Naive thymus-derived CD4-positive, alpha-beta T cell (primary cell): ENCODE measurements around the gene FAM117A. TPM values are rescaled to one million over a fixed set of nuclear protein-coding genes. Genes with fewer than 3 reads are reported as not detected.

Experiments
- ATAC-seq: fragments of 150-1000 bp; cut with Tn5 transposase; 2 replicates; pipeline ENCODE4 v1.10.0; 2021; ENCODE audit warnings: mild to moderate bottlenecking, moderate library complexity
- CTCF ChIA-PET: fragments of 350-600 bp; sonication (Branson Sonifier 250); formaldehyde crosslinking; loops from one replicate; lab custom pipeline; 2021; ENCODE audit warnings: antibody characterized with exemption; lab: Charles Lee
- POLR2A ChIA-PET: fragments of 350-600 bp; sonication (Branson Sonifier 250); formaldehyde crosslinking; loops from one replicate; lab custom pipeline; 2021; ENCODE audit warnings: antibody characterized with exemption, inconsistent platforms; lab: Charles Lee
- DNase-seq, 9 donors: peaks; one replicate each; pipeline versions ENCODE4 v3.0.0 to v3.0.0-alpha.2; 2020 to 2022; ENCODE audit warnings: mixed read lengths in 1 of 9
- H3K27ac ChIP-seq: one replicate; pipeline ENCODE4 v1.7.0; 2013; ENCODE audit warnings: mild to moderate bottlenecking, low read depth, low read length, moderate library complexity
- H3K27me3 ChIP-seq, 2 donors: one replicate each; pipeline ENCODE4 v1.7.0; 2013; ENCODE audit warnings: low read length in 2 of 2, mild to moderate bottlenecking in 2 of 2, moderate library complexity in 2 of 2; ENCODE audit not compliant: control insufficient read depth in 2 of 2, insufficient read depth in 2 of 2
- H3K36me3 ChIP-seq, 3 experiments: 1 replicate in 2 of 3; 2 replicates in 1 of 3; pipeline ENCODE4 v1.7.0; 2013; ENCODE audit warnings: low read length in 3 of 3, mild to moderate bottlenecking in 3 of 3, moderate library complexity in 1 of 3; ENCODE audit not compliant: insufficient read depth in 3 of 3, control insufficient read depth in 2 of 3
- H3K4me1 ChIP-seq, 2 donors: one replicate each; pipeline ENCODE4 v1.7.0; 2013; ENCODE audit warnings: low read length in 2 of 2, mild to moderate bottlenecking in 2 of 2, moderate library complexity in 1 of 2; ENCODE audit not compliant: control insufficient read depth in 2 of 2, insufficient read depth in 2 of 2
- H3K4me3 ChIP-seq: 2 replicates; pipeline ENCODE4 v1.7.0; 2013; ENCODE audit warnings: mild to moderate bottlenecking, low read length
- H3K9me3 ChIP-seq, 3 experiments: 1 replicate in 2 of 3; 2 replicates in 1 of 3; pipeline ENCODE4 v1.7.0; 2013; ENCODE audit warnings: low read length in 3 of 3; ENCODE audit not compliant: control insufficient read depth in 2 of 3
- H3K27ac Mint-ChIP-seq, 9 donors: one replicate each; pipeline ENCODE4 v1.8.0; 2020 to 2022; ENCODE audit warnings: mixed read lengths in 9 of 9, mild to moderate bottlenecking in 8 of 9, moderate library complexity in 5 of 9, inconsistent platforms in 2 of 9
- H3K27me3 Mint-ChIP-seq, 5 donors: one replicate each; pipeline ENCODE4 v1.8.0; 2021 to 2022; ENCODE audit warnings: mixed read lengths in 5 of 5, mild to moderate bottlenecking in 1 of 5
- H3K36me3 Mint-ChIP-seq, 5 donors: one replicate each; pipeline ENCODE4 v1.8.0; 2020 to 2022; ENCODE audit warnings: mixed read lengths in 5 of 5, mild to moderate bottlenecking in 3 of 5, inconsistent platforms in 1 of 5
- H3K4me1 Mint-ChIP-seq, 7 donors: one replicate each; pipeline ENCODE4 v1.8.0; 2020 to 2022; ENCODE audit warnings: mixed read lengths in 7 of 7, mild to moderate bottlenecking in 3 of 7, inconsistent platforms in 1 of 7
- H3K4me3 Mint-ChIP-seq, 10 donors: one replicate each; pipeline ENCODE4 v1.8.0; 2020 to 2022; ENCODE audit warnings: mild to moderate bottlenecking in 10 of 10, mixed read lengths in 10 of 10, moderate library complexity in 6 of 10, inconsistent platforms in 2 of 10
- H3K9me3 Mint-ChIP-seq, 11 donors: one replicate each; pipeline ENCODE4 v1.8.0; 2020 to 2022; ENCODE audit warnings: mixed read lengths in 11 of 11, mild to moderate bottlenecking in 4 of 11, inconsistent platforms in 1 of 11, moderate library complexity in 1 of 11
- intact Hi-C, 2 donors: fragments of 100-400 bp; cut with micrococcal nuclease; formaldehyde crosslinking; loops; one replicate each; pipeline ENCODE4 v1.15.1; 2023
- polyA plus RNA-seq, 2 donors: library from polyadenylated mRNA; unstranded; fragments of 300-500 nt; fragmentation: Illumina TruSeq; gene quantifications; one replicate each; pipeline ENCODE4 v1.2.3, GENCODE V29; 2021
- total RNA-seq, 6 experiments: library from RNA in 5 of 6; stranded (reverse) in 5 of 6; gene quantifications; 1 replicate in 5 of 6; 2 replicates in 1 of 6; pipeline ENCODE4 v1.2.3 and lab custom pipeline; 2021 to 2026

Gene FAM117A
- total and polyA plus RNA-seq, 7 experiments from 2014 or later, result 31.8 to 99.1 (median 58.5) TPM

GRCh38 chr17:49734515-49735490 lies 29.1 kb downstream of the FAM117A start:
- H3K9me3 Mint-ChIP-seq, result peaks cover 0 to 1% (median 0%) of the 10 kb centered on the region in 11 donors
- Histone ChIP-seq H3K4me3 (no peak overlapping the region), H3K27me3 (no peaks in the 10 kb centered on the region), H3K4me1 (peaks cover 40 to 42% of the 10 kb centered on the region in 2 donors), H3K27ac (no peak overlapping the region), H3K9me3 (no peaks in the 10 kb centered on the region), H3K36me3 (peaks cover 0 to 25% (median 12%) of the 10 kb centered on the region in 3 experiments)
- peak overlapping the region in 1 of 10 donors; percentile 20 for H3K4me3 Mint-ChIP-seq
- CTCF ChIA-PET, result interaction anchor here (0.6 kb wide), 1 partner anchor 34 kb away, joined by 4 read pairs; no protein-coding TSS in a partner anchor
- H3K4me1 Mint-ChIP-seq, result peaks cover 49 to 88% (median 76%) of the 10 kb centered on the region in 7 donors
- peaks cover 15 to 27% (median 19%) of the 10 kb centered on the region in 5 donors for H3K36me3 Mint-ChIP-seq
- ATAC-seq (no peak), DNase-seq (no peak)
- POLR2A ChIA-PET, result interaction anchor here (0.7 to 2.3 kb wide), 3 partner anchors 14 to 26 kb away, joined by 3 to 13 read pairs (median 8); partner anchors contain the start of gene SLC35B1
- H3K27me3 Mint-ChIP-seq, result no peaks in the 10 kb centered on the region
- H3K27ac Mint-ChIP-seq, result peak overlapping the region in 8 of 9 donors; percentile 46 to 100 (median 88)
- intact Hi-C loops, result loop anchor here in 1 of 2 donors (5.0 kb wide), 1 partner anchor 1998 kb away; no protein-coding TSS in a partner anchor

GRCh38 chr17:49731435-49731831 lies 32.5 kb downstream of the FAM117A start:
- Histone ChIP-seq H3K9me3 (no peaks in the 10 kb centered on the region), H3K36me3 (peaks cover 0 to 47% (median 12%) of the 10 kb centered on the region in 3 experiments), H3K27me3 (no peaks in the 10 kb centered on the region), H3K4me1 (peaks cover 21 to 28% of the 10 kb centered on the region in 2 donors), H3K27ac (no peak overlapping the region), H3K4me3 (no peak overlapping the region)
- ATAC-seq (no peak), DNase-seq (no peak)
- H3K9me3 Mint-ChIP-seq, result no peaks in the 10 kb centered on the region
- peak overlapping the region in 4 of 9 donors; percentile 7 to 52 (median 36) for H3K27ac Mint-ChIP-seq
- POLR2A ChIA-PET, result interaction anchor here (0.6 to 2.0 kb wide), 7 partner anchors 7 to 36 kb away, joined by 3 to 7 read pairs (median 3); partner anchors contain the start of gene FAM117A
- H3K36me3 Mint-ChIP-seq, result peaks cover 15 to 31% (median 29%) of the 10 kb centered on the region in 5 donors
- no peaks in the 10 kb centered on the region for H3K27me3 Mint-ChIP-seq
- intact Hi-C loops, result loop anchor here in 1 of 2 donors (5.0 kb wide), 1 partner anchor 1994 kb away; no protein-coding TSS in a partner anchor
- H3K4me3 Mint-ChIP-seq, result peak overlapping the region in 1 of 10 donors; percentile 12
- peaks cover 35 to 78% (median 60%) of the 10 kb centered on the region in 7 donors for H3K4me1 Mint-ChIP-seq
- CTCF ChIA-PET, result interaction anchor here (0.7 to 1.3 kb wide), 4 partner anchors 22 to 33 kb away, joined by 3 to 5 read pairs (median 4); no protein-coding TSS in a partner anchor

- no peak overlapping the region for H3K4me3 ChIP-seq
- Mint-ChIP-seq H3K4me1 (peaks cover 33 to 73% (median 57%) of the 10 kb centered on the region in 7 donors), H3K27me3 (no peaks in the 10 kb centered on the region), H3K9me3 (no peaks in the 10 kb centered on the region), H3K27ac (peak overlapping the region in 5 of 9 donors; percentile 23 to 73 (median 52)), H3K36me3 (peaks cover 15 to 34% (median 29%) of the 10 kb centered on the region in 5 donors), H3K4me3 (peak overlapping the region in 2 of 10 donors; percentile 12 to 16)
- peaks cover 21 to 25% of the 10 kb centered on the region in 2 donors for H3K4me1 ChIP-seq
- ATAC-seq (no peak), DNase-seq (no peak)
- POLR2A ChIA-PET, result interaction anchor here (0.6 to 2.0 kb wide), 9 partner anchors 11 to 57 kb away, joined by 3 to 7 read pairs (median 4); partner anchors contain the start of genes FAM117A and KAT7
- H3K36me3 ChIP-seq, result peaks cover 3 to 50% (median 12%) of the 10 kb centered on the region in 3 experiments
- CTCF ChIA-PET, result interaction anchor here (0.7 to 1.3 kb wide), 3 partner anchors 21 to 32 kb away, joined by 3 to 5 read pairs (median 4); no protein-coding TSS in a partner anchor
- intact Hi-C loops, result loop anchor here in 1 of 2 donors (5.0 kb wide), 1 partner anchor 1994 kb away; no protein-coding TSS in a partner anchor
- H3K27ac ChIP-seq, result peak overlapping the region; percentile 23
- no peaks in the 10 kb centered on the region for H3K27me3 ChIP-seq
- H3K9me3 ChIP-seq, result no peaks in the 10 kb centered on the region
Observed at GRCh38 chr17:49730785-49731434, 33.0 kb downstream of the FAM117A start.

GRCh38 chr17:49730078-49730784 lies 33.7 kb downstream of the FAM117A start:
- peaks cover 35 to 71% (median 56%) of the 10 kb centered on the region in 7 donors for H3K4me1 Mint-ChIP-seq
- peaks cover 0 to 3% (median 0%) of the 10 kb centered on the region in 11 donors for H3K9me3 Mint-ChIP-seq
- intact Hi-C loops, result loop anchor here in 1 of 2 donors (5.0 kb wide), 1 partner anchor 1993 kb away; no protein-coding TSS in a partner anchor
- Histone ChIP-seq H3K4me3 (no peak overlapping the region), H3K9me3 (no peaks in the 10 kb centered on the region), H3K27me3 (no peaks in the 10 kb centered on the region), H3K36me3 (peaks cover 8 to 57% (median 13%) of the 10 kb centered on the region in 3 experiments), H3K4me1 (peaks cover 21 to 27% of the 10 kb centered on the region in 2 donors), H3K27ac (peak overlapping the region; percentile 23)
- H3K27ac Mint-ChIP-seq, result peak overlapping the region in 3 of 9 donors; percentile 38 to 84 (median 52)
- CTCF ChIA-PET, result no interaction called here
- POLR2A ChIA-PET, result interaction anchor here (0.5 to 1.9 kb wide), 9 partner anchors 12 to 59 kb away, joined by 3 to 6 read pairs (median 3); partner anchors contain the start of genes FAM117A, KAT7 and SLC35B1
- DNase-seq (no peak), ATAC-seq (no peak)
- no peaks in the 10 kb centered on the region for H3K27me3 Mint-ChIP-seq
- no peak overlapping the region for H3K4me3 Mint-ChIP-seq
- H3K36me3 Mint-ChIP-seq, result peaks cover 19 to 39% (median 36%) of the 10 kb centered on the region in 5 donors

- CTCF ChIA-PET, result interaction anchor here (0.6 kb wide), 1 partner anchor 530 kb away, joined by 3 read pairs; no protein-coding TSS in a partner anchor
Observed at GRCh38 chr17:49729069-49729468, 34.9 kb downstream of the FAM117A start.

More at GRCh38 chr17:49729069-49729468, 34.9 kb downstream of the FAM117A start:
- peak overlapping the region in 4 of 10 donors; percentile 20 to 50 (median 40) for H3K4me3 Mint-ChIP-seq
- Histone ChIP-seq H3K4me3 (no peak overlapping the region), H3K27me3 (no peaks in the 10 kb centered on the region), H3K4me1 (peaks cover 21 to 31% of the 10 kb centered on the region in 2 donors), H3K36me3 (peaks cover 8 to 64% (median 17%) of the 10 kb centered on the region in 3 experiments), H3K27ac (no peak overlapping the region), H3K9me3 (no peaks in the 10 kb centered on the region)
- H3K9me3 Mint-ChIP-seq, result peaks cover 0 to 4% (median 0%) of the 10 kb centered on the region in 11 donors
- POLR2A ChIA-PET, result interaction anchor here (0.6 to 1.9 kb wide), 3 partner anchors 9 to 33 kb away, joined by 3 to 4 read pairs (median 3); no protein-coding TSS in a partner anchor
- no peak for DNase-seq
- intact Hi-C loops, result no loop called here
- no peak for ATAC-seq
- H3K36me3 Mint-ChIP-seq, result peaks cover 21 to 44% (median 40%) of the 10 kb centered on the region in 5 donors
- no peaks in the 10 kb centered on the region for H3K27me3 Mint-ChIP-seq
- H3K4me1 Mint-ChIP-seq, result peaks cover 36 to 75% (median 61%) of the 10 kb centered on the region in 7 donors
- H3K27ac Mint-ChIP-seq, result peak overlapping the region; percentile 39 to 85 (median 68)
